SK-N-SH (cell line): Measurements from ENCODE around the gene UNC93B1. TPM values are rescaled to one million over a fixed set of nuclear protein-coding genes. Genes with fewer than 3 reads are reported as not detected.

ENCODE experiments used
- CTCF ChIA-PET: fragments of 300-600, 350-600 bp; formaldehyde crosslinking; extraction: SDS; loops from one replicate; lab custom pipeline; 2021; lab: Yijun Ruan, JAX
- POLR2A ChIA-PET: fragments of 350-600 bp; sonication (Branson Sonifier 250); formaldehyde crosslinking; extraction: SDS; loops from one replicate; lab custom pipeline; 2020; ENCODE audit warnings: antibody characterized with exemption, inconsistent platforms; lab: Yijun Ruan, JAX
- DNase-seq: peaks from one replicate; pipeline ENCODE4 v3.0.0; 2012
- H2AFZ ChIP-seq: fragments of 200-600 bp; sonication (generic); 2 replicates; pipeline ENCODE4 v1.8.1; 2016; ENCODE audit warnings: antibody characterized with exemption, mild to moderate bottlenecking, low read depth
- H3F3A ChIP-seq: fragments of 200-600 bp; sonication (generic); replicated peaks from 2 replicates; pipeline ENCODE3; 2016; ENCODE audit warnings: antibody characterized with exemption, mild to moderate bottlenecking; ENCODE audit not compliant: insufficient read depth
- H3K27ac ChIP-seq, 2 experiments: fragments of 200-500 bp in 1 of 2; fragments of 200-600 bp in 1 of 2; sonication (Bioruptor generic) in 1 of 2; sonication (generic), shearing (Covaris generic) in 1 of 2; 2 replicates each; pipeline versions ENCODE4 v1.5.1 to v1.6.1; 2014 to 2016; ENCODE audit warnings: low read depth in 2 of 2, inconsistent platforms in 1 of 2, low read length in 1 of 2, mild to moderate bottlenecking in 1 of 2, mixed read lengths in 1 of 2
- H3K27me3 ChIP-seq: fragments of 200-600 bp; sonication (generic), shearing (Covaris generic); 2 replicates; pipeline ENCODE4 v1.6.1; 2016; ENCODE audit warnings: mixed run types; ENCODE audit not compliant: insufficient read depth
- H3K36me3 ChIP-seq, 2 experiments: fragments of 200-500 bp in 1 of 2; fragments of 200-600 bp in 1 of 2; sonication (Bioruptor generic) in 1 of 2; sonication (generic) in 1 of 2; replicated peaks in 1 of 2; 2 replicates each; pipeline versions ENCODE3 to v1.5.1; 2014 to 2016; ENCODE audit warnings: low read length in 1 of 2, mild to moderate bottlenecking in 1 of 2; ENCODE audit not compliant: insufficient read depth in 2 of 2, control insufficient read depth in 1 of 2
- H3K4me1 ChIP-seq, 2 experiments: fragments of 200-500 bp in 1 of 2; fragments of 200-600 bp in 1 of 2; sonication (Bioruptor generic) in 1 of 2; sonication (generic), shearing (Covaris generic) in 1 of 2; 2 replicates each; pipeline versions ENCODE4 v1.5.1 to v1.6.1; 2014 to 2016; ENCODE audit warnings: low read depth in 1 of 2, low read length in 1 of 2, mixed run types in 1 of 2; ENCODE audit not compliant: insufficient read depth in 2 of 2, control insufficient read depth in 1 of 2
- H3K4me2 ChIP-seq: fragments of 200-600 bp; sonication (generic), shearing (Covaris generic); 2 replicates; pipeline ENCODE4 v1.6.1; 2017; ENCODE audit warnings: mixed run types
- H3K4me3 ChIP-seq, 2 experiments: fragments of 200-500 bp in 1 of 2; fragments of 200-600 bp in 1 of 2; sonication (Bioruptor generic) in 1 of 2; sonication (generic), shearing (Covaris generic) in 1 of 2; 2 replicates each; pipeline versions ENCODE4 v1.5.1 to v1.8.1; 2014 to 2016; ENCODE audit warnings: low read depth in 2 of 2, inconsistent platforms in 1 of 2, low read length in 1 of 2, mild to moderate bottlenecking in 1 of 2, mixed read lengths in 1 of 2, moderate library complexity in 1 of 2
- H3K79me2 ChIP-seq: fragments of 200-600 bp; sonication (generic); 2 replicates; pipeline ENCODE4 v1.8.1; 2017; ENCODE audit warnings: mild to moderate bottlenecking; ENCODE audit not compliant: insufficient read depth
- H3K9ac ChIP-seq: fragments of 200-600 bp; sonication (generic); 2 replicates; pipeline ENCODE4 v1.6.1; 2017; ENCODE audit warnings: mixed run types
- H3K9me2 ChIP-seq: fragments of 200-600 bp; sonication (generic); 2 replicates; pipeline ENCODE4 v1.6.1; 2017; ENCODE audit warnings: mixed run types
- H3K9me3 ChIP-seq: fragments of 200-600 bp; sonication (generic); 2 replicates; pipeline ENCODE4 v1.6.1; 2017; ENCODE audit warnings: mixed run types, mild to moderate bottlenecking, moderate library complexity
- H4K20me1 ChIP-seq: fragments of 200-600 bp; sonication (generic); 2 replicates; pipeline ENCODE4 v1.6.1; 2017; ENCODE audit warnings: mild to moderate bottlenecking, mixed run types; ENCODE audit not compliant: insufficient read depth
- EP300 ChIP-seq, 2 experiments: IDR thresholded peaks; 2 replicates each; pipeline versions ENCODE4 v1.4.0 to v1.6.1; 2012; ENCODE audit warnings: borderline replicate concordance in 1 of 2, low read depth in 1 of 2, low read length in 1 of 2
- FOSL2 ChIP-seq: IDR thresholded peaks from 2 replicates; pipeline ENCODE4 v1.4.0; 2012; ENCODE audit warnings: low read depth, mild to moderate bottlenecking, moderate library complexity, borderline replicate concordance
- RCOR1 ChIP-seq: fragments of 150-350 bp; IDR thresholded peaks from 2 replicates; pipeline ENCODE4 v1.6.1; 2017; ENCODE audit warnings: antibody characterized with exemption, low read length
- SMC3 ChIP-seq: IDR thresholded peaks from 2 replicates; pipeline ENCODE4 v1.6.1; 2012; ENCODE audit warnings: low read depth, low read length, improper control_type of control experiment
- TAF1 ChIP-seq: IDR thresholded peaks from 2 replicates; pipeline ENCODE4 v1.6.1; 2012; ENCODE audit warnings: low read depth, mild to moderate bottlenecking, low read length, moderate library complexity, borderline replicate concordance
- WGBS: methylation state at CpG from one replicate; pipeline ENCODE4 v1.1.6; 2017; ENCODE audit warnings: low lambda C conversion rate; 5-methylcytosine and 5-hydroxymethylcytosine counted together
- polyA plus RNA-seq, 3 experiments: library from polyadenylated mRNA; depleted of rRNA; stranded (reverse); fragments of >200 nt; gene quantifications; 2 replicates each; pipeline ENCODE4 v1.2.3, GENCODE V29; 2012

The UNC93B1 gene
- polyA plus RNA-seq, 1 of the 3 experiments (the other 2 are of a cell fraction): 28.9 TPM

DNA sequence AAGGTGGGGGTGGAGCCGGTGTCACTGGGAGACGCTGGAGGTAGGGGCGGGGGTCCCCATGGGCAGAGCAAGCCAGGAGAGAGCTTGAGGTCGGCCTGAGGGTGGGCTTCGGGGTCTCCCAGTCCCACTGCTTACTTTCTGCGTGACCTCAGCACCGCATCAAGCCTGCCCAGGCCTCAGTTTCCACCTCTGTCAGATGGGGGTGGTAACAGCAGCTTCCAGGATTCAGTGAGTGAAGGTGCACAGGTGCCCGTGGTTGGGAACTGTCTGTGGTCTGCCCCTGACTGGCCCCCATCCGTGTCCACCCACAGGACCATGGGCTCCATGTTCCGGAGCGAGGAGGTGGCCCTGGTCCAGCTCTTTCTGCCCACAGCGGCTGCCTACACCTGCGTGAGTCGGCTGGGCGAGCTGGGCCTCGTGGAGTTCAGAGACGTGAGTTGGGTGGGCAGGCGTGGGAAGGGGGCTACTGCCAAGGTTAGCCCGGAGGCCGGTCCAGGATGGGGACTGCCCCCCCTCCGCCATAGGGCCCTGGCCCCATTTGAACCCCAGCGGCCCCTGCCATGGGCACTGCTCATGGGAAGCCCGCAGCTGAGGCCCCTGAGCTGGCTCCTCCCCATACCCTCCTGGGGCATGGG lies 37.2 kb upstream of the UNC93B1 start:
- Histone ChIP-seq H3K4me2 (0 out of 2 replicates have a peak overlapping the region, but pooled peaks have one; percentile 63), H3K36me3 (peaks cover 0 to 5% of the 10 kb centered on the region in 2 experiments), H3K4me1 (peaks cover 12 to 20% of the 10 kb centered on the region in 2 experiments; a peak in 2 of 4 replicates), H3K9ac (peak overlapping the region; percentile 64; the same call in 1 of the 2 replicates), H4K20me1 (no peaks in the 10 kb centered on the region), H2AFZ (peak overlapping the region; percentile 86; the same call in 1 of the 2 replicates), H3K79me2 (no peaks in the 10 kb centered on the region), H3K9me3 (no peaks in the 10 kb centered on the region), H3K27ac (no peak overlapping the region; a peak in 1 of 4 replicates), H3K4me3 (no peak overlapping the region), H3K9me2 (no peaks in the 10 kb centered on the region), H3F3A (no peaks in the 10 kb centered on the region), H3K27me3 (no peaks in the 10 kb centered on the region)
- peak; percentile 38 for DNase-seq
- POLR2A ChIA-PET: no interaction called here
- TF ChIP-seq SMC3: no peak
- CTCF ChIA-PET: interaction anchor here (0.9 to 1.7 kb wide), 5 partner anchors 10 to 168 kb away, joined by 3 to 5 read pairs (median 3); no protein-coding TSS in a partner anchor
- 90% methylated on average over 15 of the region's 23 CpGs for WGBS

DNA sequence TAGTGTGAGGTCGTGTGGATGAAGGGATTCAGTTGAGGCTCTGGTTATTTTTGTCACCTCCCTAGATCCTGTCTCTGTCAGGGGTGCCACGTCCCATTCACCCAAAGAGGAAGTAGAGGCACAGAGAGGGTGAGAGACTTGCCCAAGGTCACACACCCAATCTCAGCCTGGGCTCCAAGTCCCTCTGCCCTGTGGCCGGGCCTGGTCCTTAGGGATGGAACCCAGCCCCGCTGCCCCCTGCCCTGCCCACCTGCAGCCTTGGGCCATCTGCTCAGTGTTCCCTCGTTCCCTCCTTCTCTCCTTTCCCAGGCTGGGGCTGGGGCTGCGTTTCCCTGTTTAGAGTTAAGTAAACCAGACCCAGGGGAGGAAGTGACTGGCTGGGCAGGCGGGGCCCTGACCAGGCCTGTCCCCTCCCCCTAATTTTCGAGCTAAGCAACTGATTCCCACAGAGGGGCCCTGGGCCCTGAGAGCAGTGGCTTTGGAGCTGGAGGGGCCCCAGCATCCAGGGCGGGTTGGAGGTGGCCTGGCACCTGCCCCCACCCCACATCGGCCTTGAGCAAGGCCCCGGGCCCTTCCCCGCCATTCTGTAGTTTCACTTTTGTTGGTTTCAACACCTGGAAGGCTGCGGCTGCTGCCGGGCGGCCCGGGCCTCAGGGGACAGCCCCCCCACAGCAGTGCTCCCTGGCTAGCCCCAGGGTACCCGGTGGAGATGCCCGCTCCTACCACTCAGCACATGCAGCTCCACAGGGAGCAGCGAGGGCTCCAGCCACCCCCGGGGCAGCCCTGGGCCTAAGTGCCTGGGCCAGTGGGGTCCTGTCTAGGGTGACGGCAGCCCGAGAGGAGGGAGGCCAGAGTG lies 36.4 kb upstream of the UNC93B1 start:
- peak overlapping the region; percentile 64 for H3K9ac ChIP-seq
- peaks cover under 1% of the 10 kb centered on the region for H3F3A ChIP-seq
- H2AFZ ChIP-seq: peak overlapping the region; percentile 86; the same call in 1 of the 2 replicates
- no peaks in the 10 kb centered on the region for H4K20me1 ChIP-seq
- no peaks in the 10 kb centered on the region for H3K9me2 ChIP-seq
- H3K4me1 ChIP-seq: peaks cover 12 to 20% of the 10 kb centered on the region in 2 experiments; a peak in 2 of 4 replicates
- TF ChIP-seq FOSL2 (no peak), EP300 (IDR thresholded peaks at IDR 0.05; ENCODE audit: borderline replicate concordance in 1 of 2, low read depth in 1 of 2, low read length in 1 of 2) (0 out of 4 replicates have a peak, but pooled peaks of 1 of the 2 experiments have one; percentile 10), RCOR1 (no peak)
- DNase-seq: peak; percentile 86
- peak overlapping the region; percentile 44 to 53; a peak in 2 of 4 replicates for H3K27ac ChIP-seq
- peaks cover 0 to 6% of the 10 kb centered on the region in 2 experiments for H3K36me3 ChIP-seq
- CTCF ChIA-PET: interaction anchor here (0.9 to 1.7 kb wide), 3 partner anchors 11 to 169 kb away, joined by 3 to 5 read pairs (median 4); no protein-coding TSS in a partner anchor
- no peak overlapping the region for H3K4me3 ChIP-seq
- POLR2A ChIA-PET: no interaction called here
- 69% methylated on average over 17 of the region's 22 CpGs for WGBS
- no peaks in the 10 kb centered on the region for H3K9me3 ChIP-seq
- H3K79me2 ChIP-seq: no peaks in the 10 kb centered on the region
- H3K27me3 ChIP-seq: no peaks in the 10 kb centered on the region
- H3K4me2 ChIP-seq: peak overlapping the region; percentile 63

DNA sequence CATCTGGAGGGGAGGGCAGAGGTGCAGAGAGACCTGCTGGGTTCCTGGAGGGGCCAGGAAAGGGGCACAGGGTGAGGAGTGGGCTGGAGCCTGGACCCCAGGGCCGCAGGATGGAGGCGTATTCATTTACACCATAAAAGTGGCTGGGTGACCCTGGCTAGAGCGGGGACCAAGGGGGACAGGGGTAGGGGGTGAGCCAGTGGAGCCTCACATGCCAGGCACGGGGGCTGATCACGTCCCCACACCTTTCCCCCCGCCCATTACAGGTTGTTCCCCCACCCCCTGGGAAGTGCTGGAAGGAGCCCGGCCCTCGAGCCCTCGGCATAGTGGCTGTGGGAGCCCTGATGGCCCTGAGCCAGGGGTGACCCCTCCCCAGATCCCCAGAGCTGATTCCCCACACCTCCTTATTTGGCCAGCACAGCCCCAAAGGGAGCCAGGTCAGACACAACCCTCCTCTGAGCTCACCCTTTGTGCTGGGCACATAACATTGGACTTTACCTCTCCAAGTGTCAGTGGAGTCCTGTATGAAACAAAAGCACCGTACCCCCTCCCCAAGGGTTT lies 35.7 kb upstream of the UNC93B1 start:
- H3K9me2 ChIP-seq: no peaks in the 10 kb centered on the region
- H3K27ac ChIP-seq: peak overlapping the region; percentile 44 to 53; a peak in 2 of 4 replicates
- WGBS: 74% methylated on average over 4 of the region's 10 CpGs
- no peak overlapping the region for H3K4me3 ChIP-seq
- CTCF ChIA-PET: no interaction called here
- peak overlapping the region; percentile 64; the same call in 1 of the 2 replicates for H3K9ac ChIP-seq
- H3K79me2 ChIP-seq: no peaks in the 10 kb centered on the region
- no peaks in the 10 kb centered on the region for H3K27me3 ChIP-seq
- no peaks in the 10 kb centered on the region for H3K9me3 ChIP-seq
- H3F3A ChIP-seq: peaks cover 6% of the 10 kb centered on the region
- no peak overlapping the region for H3K4me2 ChIP-seq
- peaks cover 12 to 20% of the 10 kb centered on the region in 2 experiments; a peak in 2 of 4 replicates for H3K4me1 ChIP-seq
- POLR2A ChIA-PET: no interaction called here
- TF ChIP-seq TAF1 (no peak), FOSL2 (no peak)
- peaks cover 3 to 6% of the 10 kb centered on the region in 2 experiments for H3K36me3 ChIP-seq
- H4K20me1 ChIP-seq: no peaks in the 10 kb centered on the region
- H2AFZ ChIP-seq: peak overlapping the region; percentile 86; the same call in 1 of the 2 replicates
- DNase-seq: peak; percentile 51
